Measurements from ENCODE around the gene XKR7.
"Not testable (repeated sequence)": the region's sequence is repeated elsewhere in the genome, so short reads cannot be mapped to it uniquely, and the experiment has no call there.

The XKR7 gene

DNA sequence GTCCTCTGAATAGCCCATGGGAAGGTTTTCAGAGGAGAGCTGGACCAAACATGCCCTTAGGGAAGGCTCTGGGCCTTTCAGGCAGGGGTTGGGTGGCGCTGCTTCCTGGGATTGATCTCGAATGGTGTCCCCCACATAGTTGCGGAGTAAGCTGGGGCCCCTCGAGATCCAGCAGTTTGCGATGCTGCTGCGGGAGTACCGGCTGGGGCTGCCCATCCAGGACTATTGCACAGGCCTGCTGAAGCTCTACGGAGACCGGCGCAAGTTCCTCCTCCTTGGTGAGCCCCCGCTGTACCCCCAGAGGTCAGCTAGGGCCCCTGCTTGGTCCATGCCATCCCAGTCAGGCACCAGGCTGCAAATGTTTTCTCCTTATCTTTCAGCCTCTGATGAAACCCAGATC lies 61.6 kb downstream of the XKR7 start:
- Histone ChIP-seq H3K4me1 (ENCODE audit: control insufficient read depth in 1 of 2, insufficient read depth in 1 of 2, low read depth in 1 of 2, low read length in 1 of 2) (peaks cover 40 to 41% of the 10 kb centered on the region in 2 experiments), H3K27me3 (peaks cover 3% of the 10 kb centered on the region), H3K9me3 (no peaks in the 10 kb centered on the region), H3K36me3 (no peaks in the 10 kb centered on the region), H3K27ac (no peak overlapping the region), H3K4me3 (ENCODE audit: low read depth in 1 of 2, low read length in 1 of 2) (no peak overlapping the region)
- TF ChIP-seq, protein P1, sequence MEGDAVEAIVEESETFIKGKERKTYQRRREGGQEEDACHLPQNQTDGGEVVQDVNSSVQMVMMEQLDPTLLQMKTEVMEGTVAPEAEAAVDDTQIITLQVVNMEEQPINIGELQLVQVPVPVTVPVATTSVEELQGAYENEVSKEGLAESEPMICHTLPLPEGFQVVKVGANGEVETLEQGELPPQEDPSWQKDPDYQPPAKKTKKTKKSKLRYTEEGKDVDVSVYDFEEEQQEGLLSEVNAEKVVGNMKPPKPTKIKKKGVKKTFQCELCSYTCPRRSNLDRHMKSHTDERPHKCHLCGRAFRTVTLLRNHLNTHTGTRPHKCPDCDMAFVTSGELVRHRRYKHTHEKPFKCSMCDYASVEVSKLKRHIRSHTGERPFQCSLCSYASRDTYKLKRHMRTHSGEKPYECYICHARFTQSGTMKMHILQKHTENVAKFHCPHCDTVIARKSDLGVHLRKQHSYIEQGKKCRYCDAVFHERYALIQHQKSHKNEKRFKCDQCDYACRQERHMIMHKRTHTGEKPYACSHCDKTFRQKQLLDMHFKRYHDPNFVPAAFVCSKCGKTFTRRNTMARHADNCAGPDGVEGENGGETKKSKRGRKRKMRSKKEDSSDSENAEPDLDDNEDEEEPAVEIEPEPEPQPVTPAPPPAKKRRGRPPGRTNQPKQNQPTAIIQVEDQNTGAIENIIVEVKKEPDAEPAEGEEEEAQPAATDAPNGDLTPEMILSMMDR (IDR thresholded peaks at IDR 0.05): no peak

DNA sequence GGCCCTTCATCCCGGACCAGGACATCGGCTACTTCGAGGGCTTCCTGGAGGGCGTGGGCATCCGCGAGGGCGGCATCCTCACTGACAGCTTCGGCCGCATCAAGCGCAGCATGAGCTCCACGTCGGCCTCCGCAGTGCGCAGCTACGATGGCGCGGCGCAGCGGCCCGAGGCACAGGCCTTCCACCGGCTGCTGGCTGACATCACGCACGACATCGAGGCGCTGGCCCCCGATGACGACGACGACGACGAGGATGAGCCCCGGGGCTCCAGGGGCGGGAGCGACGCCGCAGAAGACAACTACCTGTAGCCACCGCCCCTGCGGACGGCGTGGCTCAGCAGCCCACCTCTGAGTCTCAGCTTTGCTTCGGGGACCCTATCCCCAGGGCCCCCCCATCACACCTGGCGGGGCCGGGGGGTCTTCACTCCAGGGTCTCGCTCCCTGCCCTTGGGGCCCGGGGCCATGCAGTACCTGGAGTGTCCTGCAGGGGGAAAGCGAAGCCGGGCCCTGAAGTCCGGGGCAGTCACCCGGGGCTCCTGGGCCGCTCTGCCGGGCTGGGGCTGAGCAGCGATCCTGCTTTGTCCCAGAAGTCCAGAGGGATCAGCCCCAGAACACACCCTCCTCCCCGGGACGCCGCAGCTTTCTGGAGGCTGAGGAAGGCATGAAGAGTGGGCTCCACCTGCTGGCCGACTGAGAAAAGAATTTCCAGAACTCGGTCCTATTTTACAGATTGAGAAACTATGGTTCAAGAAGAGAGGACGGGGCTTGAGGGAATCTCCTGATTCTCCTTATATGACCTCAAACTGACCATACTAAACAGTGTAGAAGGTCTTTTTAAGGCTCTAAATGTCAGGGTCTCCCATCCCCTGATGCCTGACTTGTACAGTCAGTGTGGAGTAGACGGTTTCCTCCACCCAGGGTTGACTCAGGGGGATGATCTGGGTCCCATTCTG lies 63.3 kb downstream of the XKR7 start:
- H3K4me1 ChIP-seq (ENCODE audit: control insufficient read depth in 1 of 2, insufficient read depth in 1 of 2, low read depth in 1 of 2, low read length in 1 of 2): peaks cover 57 to 58% of the 10 kb centered on the region in 2 experiments

DNA sequence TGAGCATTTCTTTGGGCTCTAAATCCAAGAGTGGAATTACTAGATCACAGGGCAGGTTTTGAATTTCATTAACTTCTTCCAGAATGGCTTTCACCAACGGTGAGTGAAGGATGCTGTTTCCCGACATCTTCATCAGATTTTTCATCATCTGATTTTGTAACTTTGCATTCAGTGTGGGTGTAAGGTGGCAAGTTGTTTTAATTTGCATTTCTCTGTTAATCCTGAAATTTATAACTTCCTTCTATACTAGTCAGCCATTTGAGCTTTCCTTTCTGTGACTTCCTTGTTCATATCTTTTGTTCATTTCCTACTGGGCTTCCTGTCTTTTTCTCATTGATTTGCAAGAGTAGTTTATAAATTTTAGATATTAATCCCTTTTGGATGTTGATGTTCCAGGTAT lies 65.4 kb downstream of the XKR7 start:
- Histone ChIP-seq H3K4me1 (ENCODE audit: control insufficient read depth in 1 of 2, insufficient read depth in 1 of 2, low read depth in 1 of 2, low read length in 1 of 2) (peaks cover 78% of the 10 kb centered on the region in 2 experiments), H3K9me3 (no peaks in the 10 kb centered on the region), H3K4me3 (ENCODE audit: low read depth in 1 of 2, low read length in 1 of 2) (peak overlapping the region; percentile 38 to 56), H3K27me3 (no peaks in the 10 kb centered on the region), H3K36me3 (no peaks in the 10 kb centered on the region), H3K27ac (peak overlapping the region; percentile 99)
- TF ChIP-seq, protein P1 (IDR thresholded peaks at IDR 0.05): no peak

More for the DNA sequence above, 63.3 kb downstream of the XKR7 start:
- H3K36me3 ChIP-seq: no peaks in the 10 kb centered on the region
- peak overlapping the region; percentile 99 for H3K27ac ChIP-seq
- TF ChIP-seq, protein P1 (IDR thresholded peaks at IDR 0.05): peak; percentile 97
- H3K4me3 ChIP-seq (ENCODE audit: low read depth in 1 of 2, low read length in 1 of 2): peak overlapping the region; percentile 62 to 66
- H3K27me3 ChIP-seq: no peaks in the 10 kb centered on the region
- H3K9me3 ChIP-seq: no peaks in the 10 kb centered on the region

DNA sequence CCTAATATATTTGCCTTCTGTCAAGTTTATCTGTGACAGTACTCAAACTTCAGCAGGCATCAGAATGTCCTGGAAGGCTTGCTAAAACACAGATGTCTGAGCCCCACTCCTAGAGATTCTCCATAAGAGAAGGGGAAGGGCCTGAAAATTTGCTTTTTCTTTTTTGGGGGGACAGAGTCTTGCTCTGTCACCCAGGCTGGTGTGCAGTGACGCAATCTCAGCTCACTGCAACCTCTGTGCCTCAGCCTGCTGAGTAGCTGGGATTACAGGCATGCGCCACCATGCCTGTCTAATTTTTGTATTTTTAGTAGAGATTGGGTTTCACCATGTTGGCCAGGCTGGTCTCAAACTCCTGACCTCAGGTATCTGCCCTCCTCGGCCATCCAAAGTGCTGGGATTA lies 65.8 kb downstream of the XKR7 start:
- not testable (repeated sequence) for H3K36me3 ChIP-seq, H3K9me3 ChIP-seq, H3K27me3 ChIP-seq
- Histone ChIP-seq H3K27ac (peak overlapping the region; percentile 99), H3K4me1 (ENCODE audit: control insufficient read depth in 1 of 2, insufficient read depth in 1 of 2, low read depth in 1 of 2, low read length in 1 of 2) (peaks cover 82% of the 10 kb centered on the region in 2 experiments), H3K4me3 (ENCODE audit: low read depth in 1 of 2, low read length in 1 of 2) (peak overlapping the region; percentile 38 to 56)

DNA sequence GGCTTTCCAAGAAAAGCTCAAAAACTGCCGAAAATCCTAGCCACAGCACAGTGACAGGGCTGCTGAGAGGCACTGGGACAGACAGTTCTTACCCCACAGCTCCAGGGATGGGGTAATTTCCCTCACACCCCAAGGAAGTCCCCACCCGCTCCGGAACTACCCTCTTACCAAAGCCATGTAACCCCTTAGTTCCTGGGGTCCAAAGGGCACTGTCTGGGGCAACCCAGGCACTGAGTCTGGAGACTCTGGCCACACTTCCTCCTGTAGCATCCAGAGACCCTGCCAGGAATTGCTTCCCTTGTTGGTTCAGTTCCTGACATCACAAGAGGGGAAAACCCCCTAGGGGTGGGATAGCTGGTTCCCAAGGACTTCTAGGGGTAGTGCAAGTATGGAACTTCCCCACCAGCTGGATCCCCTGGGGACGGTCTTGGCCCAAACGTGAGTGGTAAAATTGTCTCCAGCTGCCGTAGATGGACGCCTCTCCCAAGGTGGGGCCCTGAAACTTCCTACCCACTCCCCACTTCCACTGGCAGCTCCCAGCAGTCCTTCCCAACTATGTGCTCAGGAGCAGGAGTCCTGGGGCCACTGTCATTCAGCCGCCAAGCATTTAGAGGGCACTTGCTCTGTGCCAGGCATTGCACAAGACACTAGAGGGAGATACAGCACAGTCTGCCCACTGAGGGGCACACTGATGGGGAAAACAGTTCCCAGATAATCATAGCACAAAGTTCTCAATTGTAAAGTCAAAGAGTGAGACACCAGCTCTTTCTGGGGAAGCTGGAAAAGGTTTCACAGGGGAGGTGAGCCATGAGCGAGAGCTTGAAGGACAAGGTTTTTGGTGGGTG lies 66.9 kb downstream of the XKR7 start:
- Histone ChIP-seq H3K4me3 (ENCODE audit: low read depth in 1 of 2, low read length in 1 of 2) (peak overlapping the region; percentile 38 to 56), H3K9me3 (no peaks in the 10 kb centered on the region), H3K27me3 (no peaks in the 10 kb centered on the region), H3K27ac (peak overlapping the region; percentile 99), H3K36me3 (no peaks in the 10 kb centered on the region), H3K4me1 (ENCODE audit: control insufficient read depth in 1 of 2, insufficient read depth in 1 of 2, low read depth in 1 of 2, low read length in 1 of 2) (peaks cover 93% of the 10 kb centered on the region in 2 experiments)
- TF ChIP-seq, protein P1 (IDR thresholded peaks at IDR 0.05): no peak
